IMR-90 (cell line): ENCODE data around the gene RALGAPA1. TPM values are rescaled to one million over a fixed set of nuclear protein-coding genes. Genes with fewer than 3 reads are reported as not detected.

Source experiments
- ATAC-seq: fragments of 200-7000 bp; cut with Tn5 transposase; 2 replicates; pipeline ENCODE4 v1.9.1; 2020; ENCODE audit warnings: low read depth, mild to moderate bottlenecking, moderate library complexity
- BruUV-seq: library from RNA; stranded (reverse); fragments of 400-500 nt; replicated peaks from 2 replicates; lab custom pipeline; 2021; lab: Mats Ljungman, UMichigan
- CTCF ChIA-PET: fragments of 300-600 bp; formaldehyde crosslinking; extraction: SDS; loops from one replicate; lab custom pipeline; 2021; ENCODE audit warnings: antibody characterized with exemption; lab: Yijun Ruan, JAX
- POLR2A ChIA-PET: fragments of 300-600 bp; sonication (Branson Sonifier 250); formaldehyde crosslinking; loops from one replicate; lab custom pipeline; 2022; ENCODE audit warnings: antibody characterized with exemption; ENCODE audit not compliant: unreplicated experiment; lab: Charles Lee
- DNase-seq: peaks from one replicate; pipeline ENCODE4 v3.0.0; 2013
- H2AFZ ChIP-seq: replicated peaks from 2 replicates; pipeline ENCODE3; 2013; ENCODE audit warnings: low read length, mild to moderate bottlenecking; ENCODE audit not compliant: poor library complexity
- H2AK5ac ChIP-seq: 2 replicates; pipeline ENCODE4 v1.6.1; 2013; ENCODE audit warnings: low read depth, low read length, inconsistent platforms
- H2AK9ac ChIP-seq: replicated peaks from 2 replicates; pipeline ENCODE3; 2013; ENCODE audit warnings: mild to moderate bottlenecking, low read depth, low read length, moderate library complexity; ENCODE audit not compliant: poor library complexity
- H2BK120ac ChIP-seq: 2 replicates; pipeline ENCODE4 v1.6.1; 2013; ENCODE audit warnings: low read depth, low read length, inconsistent platforms
- H2BK15ac ChIP-seq: 3 replicates; pipeline ENCODE4 v1.6.1; 2013; ENCODE audit warnings: low read depth, low read length, inconsistent platforms
- H2BK20ac ChIP-seq: 2 replicates; pipeline ENCODE4 v1.6.1; 2013; ENCODE audit warnings: low read depth, mild to moderate bottlenecking, inconsistent platforms, low read length, moderate library complexity
- H2BK5ac ChIP-seq: 2 replicates; pipeline ENCODE4 v1.6.1; 2013; ENCODE audit warnings: mild to moderate bottlenecking, low read depth, low read length, inconsistent platforms; ENCODE audit not compliant: poor library complexity, severe bottlenecking
- H3K14ac ChIP-seq: replicated peaks from 2 replicates; pipeline ENCODE4 v1.6.1; 2013; ENCODE audit warnings: low read depth, low read length, inconsistent platforms
- H3K18ac ChIP-seq: 2 replicates; pipeline ENCODE4 v1.6.1; 2013; ENCODE audit warnings: low read depth, low read length, control low read depth
- H3K23ac ChIP-seq: 2 replicates; pipeline ENCODE4 v1.6.1; 2013; ENCODE audit warnings: low read depth, low read length, inconsistent platforms
- H3K27ac ChIP-seq: 2 replicates; pipeline ENCODE4 v1.5.1; 2013; ENCODE audit warnings: mild to moderate bottlenecking, control low read depth, low read length; ENCODE audit not compliant: insufficient read depth
- H3K27me3 ChIP-seq: 2 replicates; pipeline ENCODE4 v1.6.1; 2013; ENCODE audit warnings: low read length; ENCODE audit not compliant: control insufficient read depth, insufficient read depth
- H3K36me3 ChIP-seq: 2 replicates; pipeline ENCODE4 v1.6.1; 2013; ENCODE audit warnings: low read length, mixed read lengths; ENCODE audit not compliant: control insufficient read depth, insufficient read depth
- H3K4ac ChIP-seq: 2 replicates; pipeline ENCODE4 v1.6.1; 2013; ENCODE audit warnings: low read depth, low read length, inconsistent platforms
- H3K4me1 ChIP-seq: 2 replicates; pipeline ENCODE4 v1.6.1; 2013; ENCODE audit warnings: low read length, mixed read lengths; ENCODE audit not compliant: control insufficient read depth, insufficient read depth
- H3K4me2 ChIP-seq: 2 replicates; pipeline ENCODE4 v1.6.1; 2013; ENCODE audit warnings: low read depth, mild to moderate bottlenecking, control low read depth, low read length, moderate library complexity
- H3K4me3 ChIP-seq: 2 replicates; pipeline ENCODE4 v1.5.1; 2013; ENCODE audit warnings: low read depth, mild to moderate bottlenecking, control low read depth, low read length, moderate library complexity; ENCODE audit not compliant: insufficient read depth
- H3K56ac ChIP-seq: 2 replicates; pipeline ENCODE4 v1.6.1; 2013; ENCODE audit warnings: low read length, inconsistent platforms; ENCODE audit not compliant: insufficient read depth; ENCODE audit errors: extremely low read depth
- H3K79me1 ChIP-seq, 2 experiments: 2 replicates each; pipeline ENCODE4 v1.6.1; 2013; ENCODE audit warnings: low read length in 2 of 2, inconsistent platforms in 1 of 2, low read depth in 1 of 2
- H3K9ac ChIP-seq: 2 replicates; pipeline ENCODE4 v1.6.1; 2013; ENCODE audit warnings: low read depth, low read length, control low read depth
- H3K9me1 ChIP-seq: 2 replicates; pipeline ENCODE4 v1.6.1; 2013; ENCODE audit warnings: low read length, inconsistent platforms; ENCODE audit not compliant: insufficient read depth
- H3K9me3 ChIP-seq: 2 replicates; pipeline ENCODE4 v1.6.1; 2013; ENCODE audit warnings: low read length; ENCODE audit not compliant: control insufficient read depth, insufficient read depth
- H4K20me1 ChIP-seq: 2 replicates; pipeline ENCODE4 v1.6.1; 2013; ENCODE audit warnings: low read length, inconsistent platforms; ENCODE audit not compliant: insufficient read depth
- H4K5ac ChIP-seq: 2 replicates; pipeline ENCODE4 v1.6.1; 2013; ENCODE audit warnings: mild to moderate bottlenecking, low read depth, low read length, control low read depth
- H4K8ac ChIP-seq, 2 experiments: 2 replicates each; pipeline ENCODE4 v1.6.1; 2013; ENCODE audit warnings: low read depth in 2 of 2, low read length in 2 of 2, control low read depth in 1 of 2, inconsistent platforms in 1 of 2
- H4K91ac ChIP-seq: 2 replicates; pipeline ENCODE4 v1.6.1; 2013; ENCODE audit warnings: low read depth, low read length, inconsistent platforms; ENCODE audit not compliant: insufficient read depth
- CHD1 ChIP-seq: IDR thresholded peaks from 2 replicates; pipeline ENCODE4 v1.6.1; 2012; ENCODE audit warnings: low read depth, low read length, improper control_type of control experiment
- MAFK ChIP-seq: IDR thresholded peaks from 2 replicates; pipeline ENCODE4 v1.6.1; 2012; ENCODE audit warnings: low read depth, low read length, improper control_type of control experiment
- NFE2L2 ChIP-seq: fragments of 150-350 bp; IDR thresholded peaks from 2 replicates; pipeline ENCODE4 v1.6.1; 2016; ENCODE audit warnings: low read depth, mild to moderate bottlenecking, low read length
- POLR2A ChIP-seq: IDR thresholded peaks from 2 replicates; pipeline ENCODE4 v1.6.1; 2012; ENCODE audit warnings: mild to moderate bottlenecking, low read depth, low read length
- SMC3 ChIP-seq: fragments of 150-350 bp; IDR thresholded peaks from 2 replicates; pipeline ENCODE4 v1.6.1; 2016; ENCODE audit warnings: low read depth, mild to moderate bottlenecking, antibody characterized with exemption, low read length, moderate library complexity
- WGBS, 2 experiments: methylation state at CpG; one replicate each; pipeline versions ENCODE4 v1.1.5 to v1.1.7; 2013; ENCODE audit warnings: missing lambda C conversion rate in 2 of 2; ENCODE audit not compliant: insufficient read length in 1 of 2; ENCODE audit errors: extremely low coverage in 2 of 2; 5-methylcytosine and 5-hydroxymethylcytosine counted together
- dilution Hi-C: fragments of 300-500 bp; cut with HindIII; formaldehyde crosslinking; loops from one replicate; pipeline ENCODE4 v1.14.3; 2018; ENCODE audit warnings: low sequenced_read_pairs; ENCODE audit not compliant: unreplicated experiment
- in situ Hi-C: fragments of 300-500 bp; cut with MboI; formaldehyde crosslinking; loops from 3 replicates; pipeline ENCODE4 v1.14.3; 2019; ENCODE audit warnings: low sequenced_read_pairs, inconsistent platforms, mixed read lengths
- intact Hi-C: fragments of 100-400 bp; cut with micrococcal nuclease; formaldehyde crosslinking; loops from 2 replicates; pipeline ENCODE4 v1.10.0; 2022
- polyA plus RNA-seq, 3 experiments: library from polyadenylated mRNA; depleted of rRNA; stranded (reverse); fragments of >200 nt; gene quantifications; 2 replicates each; pipeline ENCODE4 v1.2.3, GENCODE V29; 2012; ENCODE audit warnings: low replicate concordance in 1 of 3
- total RNA-seq: library from RNA; depleted of rRNA; stranded (reverse); fragments of >200 nt; gene quantifications from 2 replicates; pipeline ENCODE4 v1.2.3, GENCODE V29; 2012
- TF ChIP-seq, protein P1 (sequence below): conservative IDR thresholded peaks from 2 replicates; pipeline ENCODE4 v1.5.1; 2012; ENCODE audit warnings: mild to moderate bottlenecking, low read depth, low read length, improper control_type of control experiment

The RALGAPA1 gene
- total and polyA plus RNA-seq, 2 of the 4 experiments (the other 2 are of a cell fraction), result 5.1 to 25.6 TPM

DNA sequence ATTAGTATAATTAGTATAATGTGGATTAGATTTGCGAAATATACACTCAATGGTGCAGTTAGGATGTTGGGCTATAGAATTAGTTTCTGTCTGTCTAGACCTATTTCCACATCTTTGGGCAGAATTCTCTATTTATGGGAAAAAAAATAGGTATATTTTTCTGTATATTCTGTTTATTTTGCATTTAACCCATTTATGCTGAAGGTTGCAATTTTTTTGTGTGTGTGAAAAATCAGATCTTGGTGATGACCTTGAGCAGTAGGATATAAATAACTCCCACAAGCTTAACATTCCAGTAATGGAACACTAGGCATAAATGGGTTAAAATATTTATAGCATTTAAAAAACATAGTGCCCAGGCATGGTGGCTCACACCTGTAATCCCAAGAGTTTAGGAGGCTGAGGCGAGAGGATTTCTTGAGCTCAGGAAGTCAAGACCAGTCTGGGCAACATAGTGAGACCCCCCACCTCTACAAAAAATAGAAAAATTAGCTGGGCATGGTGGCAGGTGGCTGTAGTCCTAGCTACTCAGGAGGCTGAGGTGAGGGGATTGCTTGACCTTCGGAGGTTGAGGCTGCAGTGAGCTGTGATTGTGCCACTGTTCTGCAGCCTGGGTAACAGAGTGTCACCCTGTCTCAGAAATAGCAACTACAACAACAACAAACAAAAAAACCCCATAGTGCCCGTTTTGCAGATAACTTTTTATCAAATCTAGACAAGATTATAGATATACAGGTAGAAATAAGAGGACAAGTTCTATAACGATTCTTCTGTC is 26.3 kb upstream of the RALGAPA1 start:
- no peak overlapping the region for H2BK15ac ChIP-seq
- no peak overlapping the region for H2AFZ ChIP-seq
- H3K18ac ChIP-seq, result no peak overlapping the region
- no peak overlapping the region for H3K56ac ChIP-seq
- H3K4me2 ChIP-seq, result no peak overlapping the region
- no peak overlapping the region for H3K9ac ChIP-seq
- POLR2A ChIA-PET, result no interaction called here
- H4K8ac ChIP-seq, result no peak overlapping the region
- H3K27me3 ChIP-seq, result no peaks in the 10 kb centered on the region
- no peak overlapping the region for H2BK120ac ChIP-seq
- H4K91ac ChIP-seq, result no peak overlapping the region
- intact Hi-C loops, result no loop called here
- ATAC-seq (no peak), DNase-seq (no peak)
- no peak overlapping the region for H3K4me3 ChIP-seq
- no peak overlapping the region for H2BK20ac ChIP-seq
- H2BK5ac ChIP-seq, result no peak overlapping the region
- no peak overlapping the region for H3K4ac ChIP-seq
- CTCF ChIA-PET, result no interaction called here
- peak; percentile 53 for TF ChIP-seq MAFK
- no peak for TF ChIP-seq POLR2A
- no peak for TF ChIP-seq NFE2L2
- TF ChIP-seq, protein P1, sequence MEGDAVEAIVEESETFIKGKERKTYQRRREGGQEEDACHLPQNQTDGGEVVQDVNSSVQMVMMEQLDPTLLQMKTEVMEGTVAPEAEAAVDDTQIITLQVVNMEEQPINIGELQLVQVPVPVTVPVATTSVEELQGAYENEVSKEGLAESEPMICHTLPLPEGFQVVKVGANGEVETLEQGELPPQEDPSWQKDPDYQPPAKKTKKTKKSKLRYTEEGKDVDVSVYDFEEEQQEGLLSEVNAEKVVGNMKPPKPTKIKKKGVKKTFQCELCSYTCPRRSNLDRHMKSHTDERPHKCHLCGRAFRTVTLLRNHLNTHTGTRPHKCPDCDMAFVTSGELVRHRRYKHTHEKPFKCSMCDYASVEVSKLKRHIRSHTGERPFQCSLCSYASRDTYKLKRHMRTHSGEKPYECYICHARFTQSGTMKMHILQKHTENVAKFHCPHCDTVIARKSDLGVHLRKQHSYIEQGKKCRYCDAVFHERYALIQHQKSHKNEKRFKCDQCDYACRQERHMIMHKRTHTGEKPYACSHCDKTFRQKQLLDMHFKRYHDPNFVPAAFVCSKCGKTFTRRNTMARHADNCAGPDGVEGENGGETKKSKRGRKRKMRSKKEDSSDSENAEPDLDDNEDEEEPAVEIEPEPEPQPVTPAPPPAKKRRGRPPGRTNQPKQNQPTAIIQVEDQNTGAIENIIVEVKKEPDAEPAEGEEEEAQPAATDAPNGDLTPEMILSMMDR, result no peak
- no peak for TF ChIP-seq CHD1
- TF ChIP-seq SMC3, result no peak
- dilution Hi-C loops, result no loop called here
- H3K23ac ChIP-seq, result no peak overlapping the region
- H3K9me1 ChIP-seq, result no peaks in the 10 kb centered on the region
- no TSS peak for BruUV-seq
- no peak overlapping the region for H2AK9ac ChIP-seq
- no peak overlapping the region for H4K5ac ChIP-seq
- in situ Hi-C loops, result no loop called here
- H3K4me1 ChIP-seq, result no peaks in the 10 kb centered on the region
- peaks cover 1% of the 10 kb centered on the region; the same call in 1 of the 2 replicates for H3K36me3 ChIP-seq
- H3K14ac ChIP-seq, result no peak overlapping the region
- H2AK5ac ChIP-seq, result no peak overlapping the region
- H4K20me1 ChIP-seq, result no peaks in the 10 kb centered on the region
- WGBS, 2 experiments, result no CpG with 5 or more reads among the region's 5 CpGs
- H3K79me1 ChIP-seq, result peaks cover 0 to 3% of the 10 kb centered on the region in 2 experiments; a peak in 1 of 4 replicates
- H3K9me3 ChIP-seq, result no peaks in the 10 kb centered on the region
- no peak overlapping the region for H3K27ac ChIP-seq
